Right atrium auricular region (tissue), 2 donors: ENCODE measurements around the gene SURF4. TPM values are rescaled to one million over a fixed set of nuclear protein-coding genes. Genes with fewer than 3 reads are reported as not detected.

ENCODE experiments used
- DNase-seq: peaks from one replicate; pipeline ENCODE4 v3.0.0-alpha.2; 2019; ENCODE audit warnings: low spot score
- H3K27ac ChIP-seq, 2 donors: fragments of 200-600 bp; sonication (generic); 1 replicate in 1 of 2; 2 replicates in 1 of 2; pipeline ENCODE4 v1.5.1; 2016 to 2019
- H3K27me3 ChIP-seq, 2 donors: fragments of 200-600 bp; sonication (generic); one replicate each; pipeline versions ENCODE4 v1.5.1 to v1.6.0; 2017 to 2019
- H3K36me3 ChIP-seq: fragments of 200-600 bp; sonication (generic); one replicate; pipeline ENCODE4 v1.5.1; 2016
- H3K4me1 ChIP-seq, 2 donors: fragments of 200-600 bp; sonication (generic); one replicate each; pipeline versions ENCODE4 v1.5.1 to v1.6.0; 2017 to 2019
- H3K4me3 ChIP-seq, 2 donors: fragments of 200-600 bp; sonication (generic); 1 replicate in 1 of 2; 2 replicates in 1 of 2; pipeline ENCODE4 v1.5.1; 2017 to 2019; ENCODE audit warnings: mild to moderate bottlenecking in 1 of 2, moderate library complexity in 1 of 2
- H3K9me3 ChIP-seq, 2 donors: fragments of 200-600 bp; sonication (generic); one replicate each; pipeline ENCODE4 v1.5.1; 2019
- total RNA-seq, 2 donors: library from RNA; depleted of rRNA; stranded (reverse); fragments of >200 nt; gene quantifications; one replicate each; pipeline ENCODE4 v1.1.0, GENCODE V29; 2016
- TF ChIP-seq, protein P1 (sequence below), 2 donors: fragments of 200-600 bp; sonication (generic); IDR thresholded peaks; one replicate each; pipeline ENCODE4 v1.5.1; 2019; ENCODE audit warnings: antibody characterized with exemption in 2 of 2

The SURF4 gene
- total RNA-seq, 2 donors from 2014 or later, result 96.0 to 124 TPM

DNA sequence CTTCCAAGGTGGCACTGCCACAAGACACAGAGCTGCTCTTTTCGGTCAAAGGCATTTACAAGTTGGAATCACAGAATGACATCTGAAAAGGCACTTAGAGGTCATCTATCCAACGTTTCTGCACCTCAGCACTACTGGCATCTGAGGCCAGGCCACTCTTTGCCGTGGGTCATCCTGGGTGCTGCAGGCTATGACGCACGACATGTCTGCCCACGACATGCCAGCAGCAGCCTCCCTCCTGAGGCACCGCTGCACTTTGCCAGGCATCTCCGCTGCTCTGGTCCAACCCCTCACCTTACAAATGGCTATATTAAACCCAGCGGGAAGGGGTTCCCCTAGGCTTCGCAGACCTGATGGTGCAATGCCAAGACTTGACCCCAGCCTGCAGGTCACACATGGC, 8.1 kb downstream of the SURF4 start:
- Histone ChIP-seq H3K4me3 (no peak overlapping the region), H3K27ac (no peak overlapping the region), H3K9me3 (no peaks in the 10 kb centered on the region), H3K36me3 (peaks cover 46% of the 10 kb centered on the region), H3K4me1 (peaks cover 0 to 53% of the 10 kb centered on the region in 2 donors), H3K27me3 (no peaks in the 10 kb centered on the region)
- TF ChIP-seq, protein P1, sequence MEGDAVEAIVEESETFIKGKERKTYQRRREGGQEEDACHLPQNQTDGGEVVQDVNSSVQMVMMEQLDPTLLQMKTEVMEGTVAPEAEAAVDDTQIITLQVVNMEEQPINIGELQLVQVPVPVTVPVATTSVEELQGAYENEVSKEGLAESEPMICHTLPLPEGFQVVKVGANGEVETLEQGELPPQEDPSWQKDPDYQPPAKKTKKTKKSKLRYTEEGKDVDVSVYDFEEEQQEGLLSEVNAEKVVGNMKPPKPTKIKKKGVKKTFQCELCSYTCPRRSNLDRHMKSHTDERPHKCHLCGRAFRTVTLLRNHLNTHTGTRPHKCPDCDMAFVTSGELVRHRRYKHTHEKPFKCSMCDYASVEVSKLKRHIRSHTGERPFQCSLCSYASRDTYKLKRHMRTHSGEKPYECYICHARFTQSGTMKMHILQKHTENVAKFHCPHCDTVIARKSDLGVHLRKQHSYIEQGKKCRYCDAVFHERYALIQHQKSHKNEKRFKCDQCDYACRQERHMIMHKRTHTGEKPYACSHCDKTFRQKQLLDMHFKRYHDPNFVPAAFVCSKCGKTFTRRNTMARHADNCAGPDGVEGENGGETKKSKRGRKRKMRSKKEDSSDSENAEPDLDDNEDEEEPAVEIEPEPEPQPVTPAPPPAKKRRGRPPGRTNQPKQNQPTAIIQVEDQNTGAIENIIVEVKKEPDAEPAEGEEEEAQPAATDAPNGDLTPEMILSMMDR (IDR thresholded peaks at IDR 0.05), result no peak
- DNase-seq, result no peak

DNA sequence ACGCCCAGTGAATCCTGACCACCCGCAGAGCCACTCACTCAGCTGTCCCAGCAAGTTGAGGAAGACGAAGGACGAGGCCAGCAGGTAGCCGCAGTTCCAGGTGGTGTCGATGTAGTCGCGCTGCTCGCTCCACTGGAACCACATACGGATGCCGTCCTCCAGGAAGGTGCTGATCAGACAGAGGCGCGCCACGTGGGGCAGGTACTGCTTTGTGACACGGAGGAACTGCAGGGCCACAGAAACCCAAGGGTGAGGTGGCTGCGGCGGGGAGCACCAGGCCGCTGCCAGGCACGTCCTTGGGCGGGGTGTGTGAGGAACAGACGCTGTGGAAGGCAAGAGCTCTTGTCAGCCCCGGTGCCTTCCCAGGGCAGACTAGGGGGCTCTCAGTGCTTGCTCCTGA, 8.6 kb downstream of the SURF4 start:
- H3K4me3 ChIP-seq, result no peak overlapping the region
- H3K36me3 ChIP-seq, result peaks cover 49% of the 10 kb centered on the region
- H3K27ac ChIP-seq, result no peak overlapping the region
- H3K9me3 ChIP-seq, result no peaks in the 10 kb centered on the region
- H3K4me1 ChIP-seq, result peaks cover 0 to 48% of the 10 kb centered on the region in 2 donors
- TF ChIP-seq, protein P1 (IDR thresholded peaks at IDR 0.05), result no peak
- no peak for DNase-seq
- no peaks in the 10 kb centered on the region for H3K27me3 ChIP-seq

DNA sequence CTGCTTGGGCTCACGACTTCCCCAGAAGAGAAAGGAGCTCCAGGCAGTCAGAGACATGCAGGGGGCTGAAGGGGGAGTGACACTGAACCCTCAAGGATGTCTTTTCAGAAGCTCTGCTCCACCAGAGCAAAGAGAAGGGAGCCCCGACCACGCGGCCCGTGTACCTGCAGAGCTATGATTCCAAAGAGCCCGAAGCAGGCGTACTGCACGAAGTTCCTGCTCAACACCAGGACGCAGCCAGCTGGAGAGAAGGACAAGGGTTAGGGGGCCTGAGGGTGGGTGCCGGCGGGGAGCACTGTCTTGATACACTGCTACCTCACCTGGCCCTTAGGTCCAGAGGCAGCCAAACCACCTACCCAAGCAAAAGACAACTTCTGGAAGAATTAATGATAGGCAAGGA, 9.4 kb downstream of the SURF4 start:
- TF ChIP-seq, protein P1 (IDR thresholded peaks at IDR 0.05), result no peak
- DNase-seq, result no peak
- no peak overlapping the region for H3K27ac ChIP-seq
- H3K27me3 ChIP-seq, result no peaks in the 10 kb centered on the region
- H3K9me3 ChIP-seq, result no peaks in the 10 kb centered on the region
- H3K4me1 ChIP-seq, result peaks cover 0 to 40% of the 10 kb centered on the region in 2 donors
- H3K4me3 ChIP-seq, result no peak overlapping the region
- peaks cover 56% of the 10 kb centered on the region for H3K36me3 ChIP-seq

DNA sequence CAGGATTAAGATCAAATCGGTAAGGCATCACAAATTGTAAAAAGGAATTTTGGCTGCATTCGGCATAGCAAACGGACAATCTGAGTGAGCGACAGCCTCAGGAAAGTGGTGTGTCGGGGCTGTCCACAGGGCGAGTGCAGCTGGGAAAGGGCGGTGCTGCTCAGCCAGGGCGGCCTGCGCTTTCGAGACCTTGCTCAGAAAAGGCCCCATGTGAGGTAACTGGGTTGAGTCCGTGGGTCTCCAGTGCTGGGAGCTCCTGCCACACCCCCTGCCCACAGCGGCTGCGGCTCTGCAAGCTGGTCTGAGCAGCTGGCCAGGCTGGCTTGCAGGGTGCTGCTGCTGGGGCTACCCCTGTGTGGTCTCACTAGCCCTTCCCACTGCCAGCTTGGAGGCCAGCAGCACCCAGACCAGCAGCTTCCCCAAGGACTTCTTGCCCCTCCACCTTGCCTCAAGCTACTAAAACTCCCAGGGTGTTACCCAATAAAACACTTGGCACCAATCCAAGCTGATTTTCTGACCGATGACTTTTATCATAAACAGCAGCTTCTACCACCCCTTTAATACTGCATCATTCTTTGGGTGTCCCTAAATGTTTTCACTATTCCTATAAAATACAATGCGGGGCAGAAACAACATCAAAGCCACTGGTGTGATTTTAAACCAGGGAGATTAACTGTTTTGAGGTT, 13.4 kb downstream of the SURF4 start:
- Histone ChIP-seq H3K27me3 (no peaks in the 10 kb centered on the region), H3K4me3 (no peak overlapping the region), H3K36me3 (peaks cover 81% of the 10 kb centered on the region), H3K4me1 (peaks cover 0 to 6% of the 10 kb centered on the region in 2 donors), H3K27ac (no peak overlapping the region), H3K9me3 (no peaks in the 10 kb centered on the region)
- TF ChIP-seq, protein P1 (IDR thresholded peaks at IDR 0.05), result no peak
- no peak for DNase-seq

DNA sequence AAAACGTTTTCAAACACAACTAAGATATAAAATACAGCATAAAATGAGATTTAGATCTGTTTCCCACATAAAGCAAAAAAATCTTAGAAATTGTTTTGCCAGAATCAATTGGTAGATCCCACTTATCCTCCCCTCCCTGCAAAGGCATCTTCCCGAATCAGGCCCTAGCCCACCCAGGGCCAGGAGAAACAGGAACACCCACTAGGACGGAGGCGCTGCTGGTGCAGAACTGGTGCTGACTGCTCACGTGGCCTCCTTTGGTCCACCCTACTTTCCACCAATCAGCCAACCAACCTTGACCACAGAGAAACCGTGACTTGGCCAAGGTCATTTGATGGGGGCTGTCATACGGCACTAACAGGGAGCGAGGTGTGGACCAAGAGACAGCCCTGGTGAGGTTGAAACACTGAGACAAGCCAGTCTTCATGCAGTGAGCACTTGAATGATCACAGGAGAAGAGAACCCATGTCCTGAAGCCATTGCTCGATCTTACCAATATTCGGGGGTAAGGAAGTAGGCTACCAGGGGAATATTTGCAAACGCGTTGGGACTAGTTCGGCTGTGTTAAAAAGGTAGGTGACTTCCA, 14.3 kb downstream of the SURF4 start:
- DNase-seq, result no peak
- H3K27me3 ChIP-seq, result no peaks in the 10 kb centered on the region
- peaks cover 0 to 15% of the 10 kb centered on the region in 2 donors for H3K4me1 ChIP-seq
- no peak overlapping the region for H3K27ac ChIP-seq
- no peaks in the 10 kb centered on the region for H3K9me3 ChIP-seq
- H3K36me3 ChIP-seq, result peaks cover 74% of the 10 kb centered on the region
- H3K4me3 ChIP-seq, result no peak overlapping the region
- TF ChIP-seq, protein P1 (IDR thresholded peaks at IDR 0.05), result no peak
